Right hindlimb (tissue), 1 donor: ENCODE data around the gene SMPD1.

ENCODE experiments used
- DNase-seq: peaks from one replicate; pipeline ENCODE4 v3.0.0-alpha.2; 2018

Gene SMPD1

GRCh38 chr11:6389905-6390717 is at the start of gene SMPD1:
SMPD1 (plus strand) TSS chr11:6390474; CDS start chr11:6390599, 125 bp downstream.
- DNase-seq = peak; percentile 92

- no peak for DNase-seq
Observed at GRCh38 chr11:6345366-6345765, 44.9 kb upstream of the SMPD1 start.

GRCh38 chr11:6350043-6350442 is 40.2 kb upstream of the SMPD1 start:
- no peak for DNase-seq

GRCh38 chr11:6350486-6350885 is 39.8 kb upstream of the SMPD1 start:
- no peak for DNase-seq

- no peak for DNase-seq
Observed at GRCh38 chr11:6351782-6352382, 38.4 kb upstream of the SMPD1 start.

GRCh38 chr11:6353367-6353987 is 36.8 kb upstream of the SMPD1 start:
- peak; percentile 65 for DNase-seq

GRCh38 chr11:6354651-6355485 is 35.4 kb upstream of the SMPD1 start:
- no peak for DNase-seq

GRCh38 chr11:6356503-6357055 is 33.7 kb upstream of the SMPD1 start:
- DNase-seq = no peak

- DNase-seq = peak; percentile 55
Observed at GRCh38 chr11:6357222-6357621, 33.1 kb upstream of the SMPD1 start.

GRCh38 chr11:6360183-6360582 is 30.1 kb upstream of the SMPD1 start:
- DNase-seq = no peak

GRCh38 chr11:6362185-6362872 is 27.9 kb upstream of the SMPD1 start:
- peak; percentile 25 for DNase-seq

GRCh38 chr11:6362873-6363678 is 27.2 kb upstream of the SMPD1 start:
- peak; percentile 78 for DNase-seq

- no peak for DNase-seq
Observed at GRCh38 chr11:6365659-6366058, 24.6 kb upstream of the SMPD1 start.

- no peak for DNase-seq
Observed at GRCh38 chr11:6371825-6372224, 18.4 kb upstream of the SMPD1 start.

- DNase-seq = no peak
Observed at GRCh38 chr11:6377902-6378639, 12.2 kb upstream of the SMPD1 start.

- DNase-seq = no peak
Observed at GRCh38 chr11:6378640-6378989, 11.7 kb upstream of the SMPD1 start.

GRCh38 chr11:6385046-6385777 is 5.1 kb upstream of the SMPD1 start:
- no peak for DNase-seq

GRCh38 chr11:6387811-6388599 is 2.3 kb upstream of the SMPD1 start:
- no peak for DNase-seq

- DNase-seq = no peak
Observed at GRCh38 chr11:6388748-6389147, 1.5 kb upstream of the SMPD1 start.
